Measurements from ENCODE around the gene SEC24B.

The SEC24B gene

DNA sequence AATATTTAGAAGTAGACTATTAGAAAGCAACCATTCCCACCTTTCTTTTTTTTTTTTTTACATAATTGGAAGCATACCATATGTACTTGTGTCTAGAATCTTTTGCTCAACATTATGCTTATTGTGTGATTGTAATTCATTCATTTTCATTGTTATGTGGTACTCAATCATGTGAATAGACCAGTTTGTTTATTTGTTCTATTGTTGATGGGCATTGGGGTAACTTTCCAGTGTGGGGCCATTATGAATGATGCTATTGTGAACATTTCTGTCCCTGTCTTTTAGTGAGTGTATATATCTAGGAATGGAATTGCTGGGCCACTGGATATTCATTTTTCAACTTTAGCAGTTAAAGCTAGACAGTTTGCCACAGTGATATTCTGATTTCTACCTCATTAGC is 63.9 kb downstream of the SEC24B start:
- peaks cover 3% of the 10 kb centered on the region; the same call in 1 of the 2 replicates for H3K79me2 ChIP-seq (ENCODE audit: insufficient read depth, low read length)
- no peak overlapping the region for H3K4me3 ChIP-seq (ENCODE audit: low read depth in 1 of 2, low read length in 2 of 2)
- TF ChIP-seq EZH2 (IDR thresholded peaks at IDR 0.05; ENCODE audit: borderline replicate concordance, low read depth, low read length, severe bottlenecking), result no peak
- TF ChIP-seq, protein P1, sequence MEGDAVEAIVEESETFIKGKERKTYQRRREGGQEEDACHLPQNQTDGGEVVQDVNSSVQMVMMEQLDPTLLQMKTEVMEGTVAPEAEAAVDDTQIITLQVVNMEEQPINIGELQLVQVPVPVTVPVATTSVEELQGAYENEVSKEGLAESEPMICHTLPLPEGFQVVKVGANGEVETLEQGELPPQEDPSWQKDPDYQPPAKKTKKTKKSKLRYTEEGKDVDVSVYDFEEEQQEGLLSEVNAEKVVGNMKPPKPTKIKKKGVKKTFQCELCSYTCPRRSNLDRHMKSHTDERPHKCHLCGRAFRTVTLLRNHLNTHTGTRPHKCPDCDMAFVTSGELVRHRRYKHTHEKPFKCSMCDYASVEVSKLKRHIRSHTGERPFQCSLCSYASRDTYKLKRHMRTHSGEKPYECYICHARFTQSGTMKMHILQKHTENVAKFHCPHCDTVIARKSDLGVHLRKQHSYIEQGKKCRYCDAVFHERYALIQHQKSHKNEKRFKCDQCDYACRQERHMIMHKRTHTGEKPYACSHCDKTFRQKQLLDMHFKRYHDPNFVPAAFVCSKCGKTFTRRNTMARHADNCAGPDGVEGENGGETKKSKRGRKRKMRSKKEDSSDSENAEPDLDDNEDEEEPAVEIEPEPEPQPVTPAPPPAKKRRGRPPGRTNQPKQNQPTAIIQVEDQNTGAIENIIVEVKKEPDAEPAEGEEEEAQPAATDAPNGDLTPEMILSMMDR (IDR thresholded peaks at IDR 0.05; ENCODE audit: borderline replicate concordance, extremely low read depth, low read length, poor library complexity, severe bottlenecking), result no peak

DNA sequence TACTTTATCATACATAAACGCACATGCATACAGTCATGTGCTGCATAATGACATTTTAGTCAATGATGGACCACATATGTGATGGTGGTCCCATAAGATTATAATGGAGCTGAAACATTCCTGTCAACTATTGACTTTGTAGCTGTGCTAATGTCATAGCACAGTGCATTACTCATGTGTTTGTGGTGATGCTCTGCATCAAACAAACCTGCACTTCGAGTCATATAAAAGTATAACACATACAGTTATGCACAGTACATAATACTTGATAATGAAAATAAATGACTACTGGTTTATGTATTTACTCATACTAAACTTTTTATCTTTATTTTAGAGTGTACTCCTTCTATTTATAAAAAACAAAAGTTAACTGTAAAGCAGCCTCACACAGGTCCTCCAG is 65.9 kb downstream of the SEC24B start:
- no peaks in the 10 kb centered on the region for H4K20me1 ChIP-seq (ENCODE audit: insufficient read depth, low read length)
- H3K27me3 ChIP-seq (ENCODE audit: insufficient read depth, low read length, poor library complexity), result no peaks in the 10 kb centered on the region
- no peak overlapping the region for H3K27ac ChIP-seq (ENCODE audit: low read length)
- no peaks in the 10 kb centered on the region for H3K9me3 ChIP-seq (ENCODE audit: insufficient read depth, low read length, severe bottlenecking)
- no peak overlapping the region for H3K4me3 ChIP-seq (ENCODE audit: low read depth in 1 of 2, low read length in 2 of 2)
- H2AFZ ChIP-seq (ENCODE audit: low read depth, low read length), result no peak overlapping the region
- no peak overlapping the region for H3K9ac ChIP-seq (ENCODE audit: low read depth, low read length)
- TF ChIP-seq, protein P1 (IDR thresholded peaks at IDR 0.05; ENCODE audit: borderline replicate concordance, extremely low read depth, low read length, poor library complexity, severe bottlenecking), result no peak
- no peak for TF ChIP-seq EZH2 (IDR thresholded peaks at IDR 0.05; ENCODE audit: borderline replicate concordance, low read depth, low read length, severe bottlenecking)
- no peak overlapping the region for H3K4me2 ChIP-seq (ENCODE audit: insufficient read depth, low read length)
- DNase-seq (no peak), ATAC-seq (ENCODE audit: insufficient read depth, low read depth) (no peak)
- H3K79me2 ChIP-seq (ENCODE audit: insufficient read depth, low read length), result no peaks in the 10 kb centered on the region; the same call in 1 of the 2 replicates
- peaks cover 86% of the 10 kb centered on the region for H3K36me3 ChIP-seq (ENCODE audit: insufficient read depth, low read length)
- no peaks in the 10 kb centered on the region for H3K4me1 ChIP-seq (ENCODE audit: insufficient read depth, low read length)

More for the DNA sequence above, 63.9 kb downstream of the SEC24B start:
- no peak overlapping the region for H2AFZ ChIP-seq (ENCODE audit: low read depth, low read length)
- H3K4me2 ChIP-seq (ENCODE audit: insufficient read depth, low read length), result no peak overlapping the region
- DNase-seq (no peak), ATAC-seq (ENCODE audit: insufficient read depth, low read depth) (no peak)
- H3K36me3 ChIP-seq (ENCODE audit: insufficient read depth, low read length), result peaks cover 91% of the 10 kb centered on the region
- no peaks in the 10 kb centered on the region for H3K4me1 ChIP-seq (ENCODE audit: insufficient read depth, low read length)
- H3K27me3 ChIP-seq (ENCODE audit: insufficient read depth, low read length, poor library complexity), result no peaks in the 10 kb centered on the region
- H4K20me1 ChIP-seq (ENCODE audit: insufficient read depth, low read length), result no peaks in the 10 kb centered on the region
- H3K27ac ChIP-seq (ENCODE audit: low read length), result no peak overlapping the region
- no peak overlapping the region for H3K9ac ChIP-seq (ENCODE audit: low read depth, low read length)
- no peaks in the 10 kb centered on the region for H3K9me3 ChIP-seq (ENCODE audit: insufficient read depth, low read length, severe bottlenecking)

DNA sequence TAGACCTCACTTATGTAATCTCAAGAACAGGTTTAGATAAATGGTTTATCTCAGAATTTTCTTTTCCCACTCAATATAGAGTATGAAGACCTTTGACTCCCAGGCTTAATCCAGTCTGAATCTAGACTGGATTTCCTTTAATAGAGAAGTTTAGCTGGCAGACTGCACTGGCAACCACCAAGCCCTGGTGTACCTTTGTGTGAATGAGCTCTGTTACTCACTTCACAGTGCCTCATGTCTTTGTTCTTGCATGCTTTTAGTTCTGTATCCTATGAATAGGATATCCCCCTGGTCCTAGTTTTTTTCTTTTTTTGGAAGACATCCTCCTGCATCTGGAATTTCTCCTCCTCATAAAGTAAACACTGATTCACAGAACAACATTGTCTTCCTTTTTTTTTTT is 73.3 kb downstream of the SEC24B start:
- no peak for ATAC-seq (ENCODE audit: insufficient read depth, low read depth)
- no peak for TF ChIP-seq EZH2 (IDR thresholded peaks at IDR 0.05; ENCODE audit: borderline replicate concordance, low read depth, low read length, severe bottlenecking)
- TF ChIP-seq, protein P1 (IDR thresholded peaks at IDR 0.05; ENCODE audit: borderline replicate concordance, extremely low read depth, low read length, poor library complexity, severe bottlenecking), result no peak

DNA sequence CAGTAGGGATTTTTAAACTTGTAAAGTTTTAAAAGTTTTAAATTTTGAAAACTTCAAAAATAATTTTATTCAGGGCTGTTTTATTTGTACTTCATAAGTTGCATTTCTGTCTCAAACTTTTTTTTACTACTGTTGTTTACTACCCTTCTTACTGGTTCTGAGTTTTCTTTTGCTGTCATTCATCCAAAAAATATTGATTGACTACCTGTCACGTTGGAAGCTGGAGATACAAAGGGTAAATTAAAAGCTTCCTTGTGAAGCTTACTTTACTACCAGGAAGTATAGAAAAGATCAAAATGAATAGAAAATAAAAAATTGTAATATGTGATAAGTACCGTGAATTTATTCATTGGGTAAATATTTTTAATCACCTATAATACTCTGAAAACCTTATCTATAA is 77.1 kb downstream of the SEC24B start:
- peaks cover 75% of the 10 kb centered on the region for H3K36me3 ChIP-seq (ENCODE audit: insufficient read depth, low read length)
- TF ChIP-seq EZH2 (IDR thresholded peaks at IDR 0.05; ENCODE audit: borderline replicate concordance, low read depth, low read length, severe bottlenecking), result no peak
- TF ChIP-seq, protein P1 (IDR thresholded peaks at IDR 0.05; ENCODE audit: borderline replicate concordance, extremely low read depth, low read length, poor library complexity, severe bottlenecking), result no peak
- H3K4me3 ChIP-seq (ENCODE audit: low read depth in 1 of 2, low read length in 2 of 2), result no peak overlapping the region
- ATAC-seq (ENCODE audit: insufficient read depth, low read depth) (no peak), DNase-seq (no peak)
- H3K27me3 ChIP-seq (ENCODE audit: insufficient read depth, low read length, poor library complexity), result no peaks in the 10 kb centered on the region
- H2AFZ ChIP-seq (ENCODE audit: low read depth, low read length), result no peak overlapping the region
- no peak overlapping the region for H3K4me2 ChIP-seq (ENCODE audit: insufficient read depth, low read length)
- no peak overlapping the region for H3K9ac ChIP-seq (ENCODE audit: low read depth, low read length)
- H3K9me3 ChIP-seq (ENCODE audit: insufficient read depth, low read length, severe bottlenecking), result no peaks in the 10 kb centered on the region
- no peaks in the 10 kb centered on the region for H3K79me2 ChIP-seq (ENCODE audit: insufficient read depth, low read length)
- no peaks in the 10 kb centered on the region for H4K20me1 ChIP-seq (ENCODE audit: insufficient read depth, low read length)
- no peaks in the 10 kb centered on the region for H3K4me1 ChIP-seq (ENCODE audit: insufficient read depth, low read length)
- no peak overlapping the region for H3K27ac ChIP-seq (ENCODE audit: low read length)

More for the DNA sequence above, 73.3 kb downstream of the SEC24B start:
- no peak overlapping the region for H3K9ac ChIP-seq (ENCODE audit: low read depth, low read length)
- no peak overlapping the region for H2AFZ ChIP-seq (ENCODE audit: low read depth, low read length)
- H3K36me3 ChIP-seq (ENCODE audit: insufficient read depth, low read length), result peaks cover 80% of the 10 kb centered on the region
- no peak overlapping the region for H3K27ac ChIP-seq (ENCODE audit: low read length)
- H3K4me3 ChIP-seq (ENCODE audit: low read depth in 1 of 2, low read length in 2 of 2), result no peak overlapping the region
- no peaks in the 10 kb centered on the region for H3K9me3 ChIP-seq (ENCODE audit: insufficient read depth, low read length, severe bottlenecking)
- DNase-seq, result no peak
- H3K4me1 ChIP-seq (ENCODE audit: insufficient read depth, low read length), result no peaks in the 10 kb centered on the region
- no peaks in the 10 kb centered on the region for H4K20me1 ChIP-seq (ENCODE audit: insufficient read depth, low read length)
- no peak overlapping the region for H3K4me2 ChIP-seq (ENCODE audit: insufficient read depth, low read length)
- H3K27me3 ChIP-seq (ENCODE audit: insufficient read depth, low read length, poor library complexity), result no peaks in the 10 kb centered on the region
- H3K79me2 ChIP-seq (ENCODE audit: insufficient read depth, low read length), result no peaks in the 10 kb centered on the region; the same call in 1 of the 2 replicates

Measured in DND-41 (cell line).